Effector memory CD4-positive, alpha-beta T cell (primary cell): ENCODE data around the gene PTGER3.
"Not testable (repeated sequence)": the region's sequence is repeated elsewhere in the genome, so short reads cannot be mapped to it uniquely, and the experiment has no call there.

ENCODE experiments used
- DNase-seq, 3 donors: peaks; one replicate each; pipeline ENCODE4 v3.0.0-alpha.2; 2020
- H3K27ac ChIP-seq: 2 replicates; pipeline ENCODE4 v1.7.0; 2013; ENCODE audit warnings: mild to moderate bottlenecking, low read length, moderate library complexity; ENCODE audit not compliant: insufficient read depth, poor library complexity, severe bottlenecking
- H3K27me3 ChIP-seq: replicated peaks from 2 replicates; pipeline ENCODE4 v1.7.0; 2013; ENCODE audit warnings: mild to moderate bottlenecking, low read length; ENCODE audit not compliant: insufficient read depth, control insufficient read depth, poor library complexity, severe bottlenecking
- H3K36me3 ChIP-seq: 2 replicates; pipeline ENCODE4 v1.7.0; 2013; ENCODE audit warnings: mild to moderate bottlenecking, low read length, moderate library complexity; ENCODE audit not compliant: control insufficient read depth, insufficient read depth
- H3K4me1 ChIP-seq: 2 replicates; pipeline ENCODE4 v1.7.0; 2013; ENCODE audit warnings: low read length, mild to moderate bottlenecking; ENCODE audit not compliant: control insufficient read depth, insufficient read depth, poor library complexity, severe bottlenecking
- H3K4me3 ChIP-seq: 2 replicates; pipeline ENCODE4 v1.7.0; 2013; ENCODE audit warnings: low read length, low read depth, mild to moderate bottlenecking; ENCODE audit not compliant: insufficient read depth, poor library complexity, severe bottlenecking
- H3K9me3 ChIP-seq: 2 replicates; pipeline ENCODE4 v1.7.0; 2013; ENCODE audit warnings: mild to moderate bottlenecking, low read length, moderate library complexity; ENCODE audit not compliant: control insufficient read depth

Gene PTGER3

DNA sequence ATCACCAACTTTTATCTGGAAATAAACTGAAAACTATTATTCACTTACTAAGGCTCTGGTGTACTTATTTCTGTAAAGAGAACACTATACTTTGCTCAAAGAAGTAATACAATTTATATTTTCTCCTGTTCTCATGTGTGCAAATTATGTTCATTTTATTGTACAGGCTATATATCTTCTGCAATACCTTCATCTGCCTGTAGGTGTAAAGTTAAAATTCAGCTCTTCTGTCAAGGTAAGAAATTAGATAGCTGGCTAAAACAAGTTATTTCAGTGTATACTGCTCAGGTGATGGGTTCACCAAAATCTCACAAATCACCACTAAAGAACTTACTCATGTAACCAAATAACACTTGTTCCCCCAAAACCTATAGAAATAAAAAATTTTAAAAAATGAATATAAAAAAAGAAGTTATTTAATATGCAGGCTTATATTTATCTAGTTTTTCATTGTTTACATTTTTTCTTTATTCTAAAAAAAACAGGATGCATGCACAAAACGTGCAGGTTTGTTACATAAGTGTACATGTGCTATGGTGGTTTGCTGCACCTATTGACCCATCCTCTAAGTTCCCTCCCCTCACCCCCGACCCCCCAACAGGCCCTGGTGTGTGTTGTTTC, 81.5 kb downstream of the PTGER3 start:
- Histone ChIP-seq H3K27me3 (no peaks in the 10 kb centered on the region), H3K4me3 (no peak overlapping the region), H3K27ac (no peak overlapping the region), H3K4me1 (no peaks in the 10 kb centered on the region), H3K9me3 (no peaks in the 10 kb centered on the region), H3K36me3 (no peaks in the 10 kb centered on the region)
- DNase-seq = no peak

DNA sequence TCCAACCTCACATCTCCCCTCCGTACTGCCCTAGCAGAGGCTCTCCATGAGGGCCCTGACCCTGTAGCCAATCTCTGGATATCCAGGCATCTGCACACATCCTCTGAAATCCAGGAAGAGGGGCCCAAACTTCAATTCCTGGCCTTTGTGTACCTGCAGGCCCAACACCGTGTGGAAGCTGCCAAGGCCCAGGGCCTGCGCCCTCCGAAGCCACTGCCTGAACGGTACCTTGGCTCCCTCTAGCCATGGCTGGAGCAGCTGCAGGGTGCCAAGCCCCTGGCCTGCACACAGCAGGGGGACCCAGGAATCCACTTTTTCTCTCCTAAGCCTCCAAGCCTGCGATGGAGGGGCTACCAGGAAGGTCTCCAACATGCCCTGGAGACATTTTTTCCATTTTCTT, 84.2 kb downstream of the PTGER3 start:
- H3K27me3 ChIP-seq = no peaks in the 10 kb centered on the region
- no peak overlapping the region for H3K27ac ChIP-seq
- H3K36me3 ChIP-seq = no peaks in the 10 kb centered on the region
- no peak overlapping the region for H3K4me3 ChIP-seq
- H3K9me3 ChIP-seq = no peaks in the 10 kb centered on the region
- H3K4me1 ChIP-seq = no peaks in the 10 kb centered on the region
- no peak for DNase-seq

DNA sequence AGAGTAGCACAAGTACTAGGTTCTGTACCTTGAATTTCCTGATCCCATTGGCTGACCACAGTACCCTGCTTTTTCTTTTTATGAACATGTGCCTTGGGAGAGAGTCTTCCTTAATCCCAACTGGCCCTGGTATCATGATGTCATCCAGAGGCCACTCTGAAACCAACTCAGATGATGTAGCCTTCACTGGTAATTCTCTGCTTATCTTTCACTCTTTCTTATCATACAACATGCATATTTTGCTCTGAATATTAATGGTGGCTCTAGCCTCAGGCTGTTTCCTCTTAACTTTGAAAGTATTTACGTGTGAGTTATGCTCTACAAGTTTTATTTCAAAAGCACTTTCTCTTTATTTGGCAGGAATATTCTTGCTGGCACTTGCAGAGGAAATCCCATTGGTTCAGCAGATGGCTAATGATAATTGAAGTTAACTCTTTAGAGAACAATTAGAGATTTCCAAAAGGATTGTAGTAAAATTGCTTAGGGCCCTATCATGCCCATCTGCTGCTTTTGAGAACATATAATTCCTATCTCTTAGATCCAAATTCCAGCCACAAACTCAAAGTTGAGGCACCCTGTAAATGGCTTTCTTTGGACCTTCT, 86.1 kb downstream of the PTGER3 start:
- Histone ChIP-seq H3K4me3 (no peak overlapping the region), H3K9me3 (no peaks in the 10 kb centered on the region), H3K27me3 (no peaks in the 10 kb centered on the region)

DNA sequence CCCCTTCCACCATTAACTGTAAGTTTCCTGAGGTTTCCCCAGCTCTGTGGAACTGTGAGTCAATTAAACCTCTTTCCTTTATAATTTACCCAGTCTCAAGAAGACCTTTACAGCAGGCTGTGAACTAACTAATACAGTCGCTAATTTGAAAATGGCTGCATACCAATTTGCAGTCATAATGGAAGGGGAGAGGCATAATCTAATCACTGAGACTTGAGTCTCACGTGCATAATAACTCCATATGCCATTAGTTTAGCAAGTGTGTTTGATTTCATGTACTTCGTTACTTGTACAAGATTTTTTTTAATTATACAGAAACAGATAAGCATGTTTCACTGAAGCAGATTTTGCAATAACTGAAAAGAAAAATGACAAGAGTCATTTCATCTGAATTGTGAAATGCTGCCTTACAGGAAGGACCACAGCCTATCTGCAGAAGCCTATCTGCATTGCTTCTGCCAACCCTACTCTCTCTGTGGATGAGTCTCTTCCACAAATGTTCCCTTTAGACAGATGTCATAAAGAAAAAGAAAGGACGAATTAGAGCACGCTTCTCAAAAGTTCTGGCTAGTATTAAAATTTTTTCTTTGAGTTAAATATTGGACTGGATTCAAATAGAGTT, 99.1 kb downstream of the PTGER3 start:
- Histone ChIP-seq H3K4me3 (no peak overlapping the region), H3K9me3 (no peaks in the 10 kb centered on the region), H3K36me3 (no peaks in the 10 kb centered on the region), H3K4me1 (no peaks in the 10 kb centered on the region), H3K27ac (no peak overlapping the region), H3K27me3 (no peaks in the 10 kb centered on the region)
- DNase-seq = no peak

More for the DNA sequence above, 86.1 kb downstream of the PTGER3 start:
- no peak for DNase-seq
- no peaks in the 10 kb centered on the region for H3K4me1 ChIP-seq
- H3K36me3 ChIP-seq = no peaks in the 10 kb centered on the region
- no peak overlapping the region for H3K27ac ChIP-seq

DNA sequence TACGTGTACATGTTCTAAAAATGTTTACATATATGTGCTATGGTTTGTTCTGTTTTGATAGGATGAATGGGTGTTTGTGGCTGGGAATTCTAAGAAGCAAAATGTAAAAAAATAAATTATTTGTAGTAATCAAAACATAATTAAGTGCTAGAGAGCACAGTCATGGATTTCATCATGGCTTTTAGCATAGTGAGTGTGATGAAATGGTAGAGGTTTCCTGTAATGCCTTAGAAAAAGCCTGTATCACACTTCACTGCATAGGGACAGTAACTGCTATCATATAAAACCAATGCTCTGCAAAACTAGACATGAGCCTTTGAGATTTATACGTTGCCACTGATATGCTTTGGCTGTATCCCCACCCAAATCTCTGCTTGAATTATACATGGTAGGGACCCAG, 99.8 kb downstream of the PTGER3 start:
- Histone ChIP-seq H3K4me3 (no peak overlapping the region), H3K27me3 (no peaks in the 10 kb centered on the region), H3K4me1 (no peaks in the 10 kb centered on the region), H3K27ac (no peak overlapping the region), H3K36me3 (no peaks in the 10 kb centered on the region), H3K9me3 (no peaks in the 10 kb centered on the region)
- DNase-seq = no peak

DNA sequence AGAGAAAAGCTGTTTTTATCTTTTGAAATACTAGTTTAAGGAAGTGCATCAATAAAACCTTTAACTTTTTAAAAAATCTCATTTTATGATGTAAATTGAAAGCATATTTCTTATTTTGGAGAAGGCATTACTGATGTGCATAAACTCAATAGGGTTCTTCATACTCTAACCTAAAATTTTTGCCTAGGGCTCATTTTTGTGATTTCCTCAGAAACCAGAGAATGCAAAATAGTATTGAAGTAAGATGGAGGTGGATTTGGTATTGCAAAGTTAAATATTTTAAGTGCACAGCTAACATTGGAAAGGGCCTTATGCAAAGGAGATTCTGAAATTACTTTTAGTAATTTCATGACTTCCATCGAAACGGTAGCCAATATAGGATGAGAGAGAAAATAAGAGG, 101.9 kb downstream of the PTGER3 start:
- no peaks in the 10 kb centered on the region for H3K36me3 ChIP-seq
- H3K9me3 ChIP-seq = no peaks in the 10 kb centered on the region
- no peak for DNase-seq
- H3K27me3 ChIP-seq = no peaks in the 10 kb centered on the region
- no peak overlapping the region for H3K4me3 ChIP-seq
- no peaks in the 10 kb centered on the region for H3K4me1 ChIP-seq
- no peak overlapping the region for H3K27ac ChIP-seq

DNA sequence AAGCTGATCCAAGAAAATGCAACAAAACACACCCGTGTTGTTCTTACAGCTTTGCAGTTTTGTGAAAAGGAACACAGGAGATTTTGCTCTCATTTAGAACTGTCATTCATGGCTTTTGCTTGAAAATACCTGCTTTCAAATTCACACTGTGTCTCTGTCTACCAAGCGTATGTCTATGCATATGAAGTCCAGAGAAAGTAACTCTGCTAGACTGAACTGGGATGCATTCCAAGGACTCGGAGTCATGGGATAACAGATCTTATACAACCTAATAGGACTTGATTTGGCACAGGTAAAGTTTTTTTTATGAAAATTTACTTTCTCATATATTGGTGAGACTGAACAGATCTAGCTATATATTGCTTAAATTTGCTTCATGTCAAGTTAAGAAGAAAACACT, 102.4 kb downstream of the PTGER3 start:
- Histone ChIP-seq H3K36me3 (no peaks in the 10 kb centered on the region), H3K9me3 (no peaks in the 10 kb centered on the region), H3K4me3 (no peak overlapping the region), H3K4me1 (no peaks in the 10 kb centered on the region), H3K27ac (no peak overlapping the region), H3K27me3 (no peaks in the 10 kb centered on the region)
- no peak for DNase-seq

DNA sequence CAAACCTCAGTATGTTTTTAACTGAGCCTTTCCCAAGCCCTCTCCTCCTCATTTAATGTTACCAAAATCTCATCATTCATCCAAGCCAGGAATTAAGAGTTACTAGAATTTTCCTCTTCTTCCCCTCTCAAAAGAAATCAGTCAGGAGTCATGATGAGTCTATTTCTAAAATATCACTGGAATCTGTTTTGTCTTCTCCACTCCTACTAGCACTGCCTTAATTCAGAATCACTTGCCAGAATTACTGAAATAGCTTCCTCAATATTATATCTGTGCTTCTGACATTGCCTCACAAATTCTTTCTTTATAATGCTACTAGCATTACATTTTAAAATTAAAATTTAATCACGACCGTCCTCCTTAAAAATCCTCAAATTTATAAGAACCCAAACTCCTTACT, 106.1 kb downstream of the PTGER3 start:
- no peak overlapping the region for H3K27ac ChIP-seq
- no peaks in the 10 kb centered on the region for H3K36me3 ChIP-seq
- H3K4me1 ChIP-seq = no peaks in the 10 kb centered on the region
- no peaks in the 10 kb centered on the region for H3K27me3 ChIP-seq
- H3K4me3 ChIP-seq = no peak overlapping the region
- no peaks in the 10 kb centered on the region for H3K9me3 ChIP-seq
- DNase-seq = no peak

DNA sequence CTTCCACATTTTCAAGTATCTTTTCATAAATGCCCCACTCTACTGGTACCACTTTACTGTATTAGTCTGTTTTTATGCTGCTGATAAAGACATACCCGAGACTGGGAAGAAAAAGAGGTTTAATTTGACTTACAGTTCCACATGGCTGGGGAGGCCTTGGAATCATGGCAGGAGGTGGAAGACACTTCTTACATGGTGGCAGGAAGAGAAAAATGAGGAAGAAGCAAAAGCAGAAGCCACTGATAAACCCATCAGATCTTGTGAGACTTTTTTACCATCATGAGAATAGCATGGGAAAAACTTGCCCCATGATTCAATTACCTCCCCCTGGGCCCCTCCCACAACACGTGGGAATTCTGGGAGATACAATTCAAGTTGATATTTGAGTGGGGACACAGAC, 107.2 kb downstream of the PTGER3 start:
- H3K4me1 ChIP-seq, H3K27me3 ChIP-seq, DNase-seq, H3K4me3 ChIP-seq, H3K36me3 ChIP-seq, H3K9me3 ChIP-seq, H3K27ac ChIP-seq: not testable (repeated sequence)

DNA sequence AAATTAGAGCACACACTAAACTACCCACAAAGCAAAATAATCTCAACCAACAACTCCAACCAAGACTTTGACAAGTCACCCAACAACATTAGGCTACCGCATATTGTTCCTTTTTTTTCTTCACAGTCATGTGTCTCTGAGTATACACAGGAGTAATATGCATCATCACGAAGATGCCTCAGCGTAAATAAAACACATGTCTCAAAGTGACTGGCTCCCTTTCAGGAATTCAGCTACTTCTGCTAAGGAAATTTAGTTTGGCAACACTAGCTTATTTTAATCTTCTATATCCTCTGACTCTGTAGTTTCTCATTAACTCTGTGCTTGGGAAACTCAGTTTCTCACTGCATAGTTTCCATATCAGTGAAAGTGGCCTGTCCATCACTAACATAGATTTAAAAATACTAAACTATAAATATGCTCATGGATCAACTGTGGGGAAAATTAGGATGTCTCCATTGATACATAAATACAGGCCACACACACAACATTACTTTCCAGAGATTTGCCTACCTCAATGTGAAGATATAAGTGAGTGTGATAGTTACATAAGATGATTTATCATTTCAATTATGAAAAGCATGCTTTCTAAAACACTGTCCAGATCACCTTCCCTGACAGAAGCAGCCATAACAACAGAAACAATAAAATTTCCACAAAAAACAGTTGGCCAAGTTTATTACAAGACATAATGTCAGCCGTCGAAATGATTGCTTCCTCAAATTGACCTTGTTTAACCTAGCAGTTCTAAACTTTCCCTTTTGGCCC, 113.2 kb downstream of the PTGER3 start:
- no peaks in the 10 kb centered on the region for H3K9me3 ChIP-seq
- H3K27me3 ChIP-seq = no peaks in the 10 kb centered on the region
- DNase-seq = no peak
- H3K4me1 ChIP-seq = no peaks in the 10 kb centered on the region
- no peak overlapping the region for H3K4me3 ChIP-seq
- no peaks in the 10 kb centered on the region for H3K36me3 ChIP-seq
- no peak overlapping the region for H3K27ac ChIP-seq
